Parathyroid adenoma (tissue), 2 donors: ENCODE measurements around the gene MXD1.

Experiments used
- H2AFZ ChIP-seq: fragments of 300-600 bp; sonication (generic); one replicate; pipeline ENCODE4 v1.7.0; 2017; ENCODE audit warnings: antibody characterized with exemption, mild to moderate bottlenecking
- H3K27ac ChIP-seq: fragments of 300-600 bp; sonication (generic); one replicate; pipeline ENCODE4 v1.7.0; 2017
- H3K27me3 ChIP-seq: fragments of 300-600 bp; sonication (generic); one replicate; pipeline ENCODE4 v1.7.0; 2017; ENCODE audit warnings: low read length; ENCODE audit not compliant: control insufficient read depth, insufficient read depth
- H3K36me3 ChIP-seq: fragments of 300-600 bp; sonication (generic); one replicate; pipeline ENCODE4 v1.7.0; 2017; ENCODE audit warnings: low read length; ENCODE audit not compliant: control insufficient read depth, insufficient read depth
- H3K4me1 ChIP-seq: fragments of 300-600 bp; sonication (generic); one replicate; pipeline ENCODE4 v1.7.0; 2017; ENCODE audit warnings: control low read depth
- H3K4me2 ChIP-seq: fragments of 300-600 bp; sonication (generic); one replicate; pipeline ENCODE4 v1.7.0; 2017; ENCODE audit warnings: low read length
- H3K4me3 ChIP-seq: fragments of 300-600 bp; sonication (generic); one replicate; pipeline ENCODE4 v1.7.0; 2017; ENCODE audit warnings: low read depth, low read length
- H3K79me2 ChIP-seq: fragments of 300-600 bp; sonication (generic); one replicate; pipeline ENCODE4 v1.7.0; 2017; ENCODE audit warnings: control low read depth
- H3K9ac ChIP-seq: fragments of 300-600 bp; sonication (generic); one replicate; pipeline ENCODE4 v1.7.0; 2017; ENCODE audit warnings: mild to moderate bottlenecking
- H3K9me3 ChIP-seq: fragments of 300-600 bp; sonication (generic); one replicate; pipeline ENCODE4 v1.7.0; 2017; ENCODE audit warnings: low read length; ENCODE audit not compliant: control insufficient read depth
- TF ChIP-seq, protein P1 (sequence below): fragments of 300-600 bp; sonication (generic); IDR thresholded peaks from one replicate; pipeline ENCODE4 v1.7.0; 2017; ENCODE audit warnings: antibody characterized with exemption, mild to moderate bottlenecking
- donor health status: primary hyperparathyroidism.

The MXD1 gene

DNA sequence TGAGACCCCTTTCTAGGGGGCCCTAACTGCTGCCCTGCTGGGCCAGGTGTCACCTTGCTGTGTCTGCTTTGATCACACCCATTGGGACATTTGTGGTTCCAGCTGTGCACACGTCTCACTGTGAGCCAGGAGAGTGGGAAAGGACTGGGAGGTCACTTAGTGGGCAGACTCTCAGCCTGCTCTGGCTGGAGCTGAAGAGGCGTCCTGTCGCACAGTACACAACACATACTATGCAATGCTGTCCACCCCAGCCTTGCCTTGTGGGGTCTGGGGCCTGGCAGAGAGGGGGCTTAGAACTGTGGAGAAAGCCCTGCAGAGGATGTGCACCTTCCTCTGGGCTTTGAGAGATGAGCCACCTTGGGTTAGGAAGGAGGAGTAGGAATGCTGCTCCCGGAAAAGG is 71.8 kb downstream of the MXD1 start:
- H3K4me3 ChIP-seq: no peak overlapping the region
- no peaks in the 10 kb centered on the region for H3K79me2 ChIP-seq
- TF ChIP-seq, protein P1, sequence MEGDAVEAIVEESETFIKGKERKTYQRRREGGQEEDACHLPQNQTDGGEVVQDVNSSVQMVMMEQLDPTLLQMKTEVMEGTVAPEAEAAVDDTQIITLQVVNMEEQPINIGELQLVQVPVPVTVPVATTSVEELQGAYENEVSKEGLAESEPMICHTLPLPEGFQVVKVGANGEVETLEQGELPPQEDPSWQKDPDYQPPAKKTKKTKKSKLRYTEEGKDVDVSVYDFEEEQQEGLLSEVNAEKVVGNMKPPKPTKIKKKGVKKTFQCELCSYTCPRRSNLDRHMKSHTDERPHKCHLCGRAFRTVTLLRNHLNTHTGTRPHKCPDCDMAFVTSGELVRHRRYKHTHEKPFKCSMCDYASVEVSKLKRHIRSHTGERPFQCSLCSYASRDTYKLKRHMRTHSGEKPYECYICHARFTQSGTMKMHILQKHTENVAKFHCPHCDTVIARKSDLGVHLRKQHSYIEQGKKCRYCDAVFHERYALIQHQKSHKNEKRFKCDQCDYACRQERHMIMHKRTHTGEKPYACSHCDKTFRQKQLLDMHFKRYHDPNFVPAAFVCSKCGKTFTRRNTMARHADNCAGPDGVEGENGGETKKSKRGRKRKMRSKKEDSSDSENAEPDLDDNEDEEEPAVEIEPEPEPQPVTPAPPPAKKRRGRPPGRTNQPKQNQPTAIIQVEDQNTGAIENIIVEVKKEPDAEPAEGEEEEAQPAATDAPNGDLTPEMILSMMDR: no peak
- no peaks in the 10 kb centered on the region for H3K27me3 ChIP-seq
- no peak overlapping the region for H3K27ac ChIP-seq
- no peaks in the 10 kb centered on the region for H3K4me1 ChIP-seq
- H2AFZ ChIP-seq: no peak overlapping the region
- H3K9ac ChIP-seq: no peak overlapping the region
- no peaks in the 10 kb centered on the region for H3K36me3 ChIP-seq
- no peak overlapping the region for H3K4me2 ChIP-seq
- H3K9me3 ChIP-seq: no peaks in the 10 kb centered on the region

DNA sequence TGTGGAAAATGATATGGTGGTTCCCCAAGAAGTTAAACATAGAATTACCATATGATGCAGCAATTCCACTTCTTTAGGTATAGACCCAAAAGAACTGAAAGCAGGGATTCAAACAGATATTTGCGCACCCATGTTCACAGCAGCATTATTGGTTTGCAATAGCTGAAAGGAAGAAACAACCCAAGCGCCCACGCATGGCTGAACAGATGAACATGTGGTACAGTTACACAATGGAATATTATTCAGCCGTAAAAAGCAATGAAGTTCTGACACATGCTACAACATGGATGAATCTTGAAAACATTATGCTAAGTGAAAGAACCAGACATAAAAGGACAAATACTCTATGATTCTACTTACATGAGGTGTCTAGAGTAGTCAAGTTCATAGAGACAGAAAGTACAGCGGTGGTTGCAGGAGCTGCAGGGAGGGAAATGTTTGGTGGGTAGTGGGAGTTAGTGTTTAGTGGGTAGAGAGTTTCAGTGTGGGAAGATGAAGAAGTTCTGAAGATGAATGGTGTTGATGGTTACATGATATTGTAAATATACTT is 73.3 kb downstream of the MXD1 start:
- Histone ChIP-seq H3K27ac (no peak overlapping the region), H3K9me3 (no peaks in the 10 kb centered on the region), H3K27me3 (no peaks in the 10 kb centered on the region), H3K79me2 (no peaks in the 10 kb centered on the region), H3K4me2 (no peak overlapping the region), H3K9ac (no peak overlapping the region), H3K36me3 (no peaks in the 10 kb centered on the region), H2AFZ (no peak overlapping the region), H3K4me1 (no peaks in the 10 kb centered on the region), H3K4me3 (no peak overlapping the region)
- TF ChIP-seq, protein P1: no peak

DNA sequence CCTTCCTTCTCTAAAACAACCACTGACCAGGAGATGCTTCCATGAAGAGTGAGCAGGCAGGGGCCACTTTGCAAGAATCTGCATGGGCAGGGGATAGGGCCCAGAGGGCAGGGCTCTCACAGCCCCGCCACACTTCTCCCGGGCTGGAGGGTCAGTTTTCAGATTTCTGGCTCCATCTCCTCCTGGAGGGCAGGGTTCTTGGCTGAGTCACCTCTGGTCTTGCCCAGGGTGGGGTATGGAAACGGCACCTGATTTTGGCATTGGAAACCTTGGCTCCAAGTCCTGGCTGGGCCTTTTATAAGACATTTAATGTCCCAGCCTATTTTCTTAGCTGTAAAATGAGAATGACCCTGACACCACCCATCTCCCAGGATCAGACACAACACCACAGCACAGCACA is 74.1 kb downstream of the MXD1 start:
- H3K4me1 ChIP-seq: no peaks in the 10 kb centered on the region
- no peak overlapping the region for H3K9ac ChIP-seq
- H3K4me2 ChIP-seq: no peak overlapping the region
- H2AFZ ChIP-seq: no peak overlapping the region
- H3K27ac ChIP-seq: no peak overlapping the region
- H3K9me3 ChIP-seq: no peaks in the 10 kb centered on the region
- no peaks in the 10 kb centered on the region for H3K36me3 ChIP-seq
- no peaks in the 10 kb centered on the region for H3K79me2 ChIP-seq
- TF ChIP-seq, protein P1: no peak
- H3K4me3 ChIP-seq: no peak overlapping the region
- H3K27me3 ChIP-seq: no peaks in the 10 kb centered on the region

DNA sequence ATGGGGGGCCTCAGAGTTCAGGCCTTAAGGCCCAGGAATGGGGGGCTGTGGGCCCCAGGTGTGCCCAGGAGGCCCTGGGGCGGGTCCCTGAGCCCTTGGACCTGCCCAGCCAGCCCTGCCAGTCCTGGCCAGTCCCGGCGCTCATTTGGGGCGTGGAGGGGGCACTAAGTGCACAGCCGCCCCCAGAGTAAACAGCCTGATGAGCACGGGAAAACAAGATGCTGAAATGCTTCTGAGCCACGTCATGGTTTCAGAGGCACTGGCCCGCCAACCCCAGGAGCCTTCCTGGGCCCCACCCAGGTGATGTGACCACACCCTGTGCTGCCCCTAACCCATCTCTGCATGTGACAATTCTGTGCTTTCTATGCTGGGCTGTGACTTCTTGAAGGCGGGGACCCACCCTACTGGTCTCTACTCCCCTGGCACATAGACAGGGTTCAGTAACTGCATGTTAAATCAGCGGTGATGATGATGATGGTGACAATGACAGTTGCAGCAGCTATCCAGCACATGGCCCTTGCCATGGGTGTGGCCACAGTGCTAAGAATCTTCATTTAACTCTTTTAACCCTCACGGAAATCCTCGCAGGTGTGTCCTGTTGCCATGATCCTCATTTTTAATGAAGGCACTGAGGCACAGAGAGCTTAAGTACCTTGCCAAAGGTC is 74.7 kb downstream of the MXD1 start:
- Histone ChIP-seq H3K4me1 (no peaks in the 10 kb centered on the region), H2AFZ (no peak overlapping the region), H3K27me3 (no peaks in the 10 kb centered on the region), H3K79me2 (no peaks in the 10 kb centered on the region), H3K9me3 (no peaks in the 10 kb centered on the region), H3K4me2 (no peak overlapping the region), H3K4me3 (no peak overlapping the region), H3K27ac (no peak overlapping the region), H3K36me3 (no peaks in the 10 kb centered on the region), H3K9ac (no peak overlapping the region)
- TF ChIP-seq, protein P1: no peak
